SKM-1 treated with dmso at 0.1 percent for 144 hours (cell line): ENCODE results near the gene LENG8.

Experiments
- DNase-seq: peaks from one replicate; lab custom pipeline; 2025; ENCODE audit not compliant: unreplicated experiment; lab: John Stamatoyannopoulos, UW

LENG8 gene

DNA sequence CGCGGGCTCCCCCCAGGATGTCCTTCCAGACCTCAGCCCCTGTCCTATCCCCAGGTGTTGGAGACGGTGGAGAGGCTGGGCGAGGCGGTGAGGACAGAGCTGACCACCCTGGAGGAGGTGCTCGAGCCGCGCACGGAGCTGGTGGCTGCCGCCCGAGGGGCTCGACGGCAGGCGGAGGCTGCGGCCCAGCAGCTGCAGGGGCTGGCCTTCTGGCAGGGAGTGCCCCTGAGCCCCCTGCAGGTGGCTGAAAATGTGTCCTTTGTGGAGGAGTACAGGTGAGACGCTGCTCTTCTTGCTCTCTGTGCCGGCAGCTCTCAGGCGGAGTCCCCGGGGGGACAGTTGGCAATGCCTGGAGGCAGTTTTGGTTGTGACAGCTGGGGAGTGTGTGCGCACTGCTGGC is 26.9 kb upstream of the LENG8 start:
- no peak for DNase-seq

DNA sequence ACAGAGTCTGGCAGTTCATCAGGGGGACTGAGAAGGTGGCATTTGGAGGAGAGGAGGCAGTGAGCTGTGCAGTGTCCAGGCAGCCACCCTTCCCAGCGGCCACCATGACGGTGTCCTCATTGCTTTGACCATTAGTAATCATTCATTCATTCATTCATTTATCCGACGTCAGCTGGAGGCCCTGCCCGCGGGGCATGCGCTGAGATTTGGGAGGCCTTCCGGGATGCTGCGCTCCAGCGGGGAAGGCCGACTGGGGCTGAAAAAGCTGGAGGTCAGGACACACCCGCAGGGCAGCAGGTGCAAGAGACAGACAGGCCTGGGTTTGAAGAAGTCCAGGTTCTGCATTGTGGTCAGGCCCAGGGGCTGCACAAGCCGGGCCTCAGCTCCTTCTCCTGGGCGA is 24.8 kb upstream of the LENG8 start:
- no peak for DNase-seq

DNA sequence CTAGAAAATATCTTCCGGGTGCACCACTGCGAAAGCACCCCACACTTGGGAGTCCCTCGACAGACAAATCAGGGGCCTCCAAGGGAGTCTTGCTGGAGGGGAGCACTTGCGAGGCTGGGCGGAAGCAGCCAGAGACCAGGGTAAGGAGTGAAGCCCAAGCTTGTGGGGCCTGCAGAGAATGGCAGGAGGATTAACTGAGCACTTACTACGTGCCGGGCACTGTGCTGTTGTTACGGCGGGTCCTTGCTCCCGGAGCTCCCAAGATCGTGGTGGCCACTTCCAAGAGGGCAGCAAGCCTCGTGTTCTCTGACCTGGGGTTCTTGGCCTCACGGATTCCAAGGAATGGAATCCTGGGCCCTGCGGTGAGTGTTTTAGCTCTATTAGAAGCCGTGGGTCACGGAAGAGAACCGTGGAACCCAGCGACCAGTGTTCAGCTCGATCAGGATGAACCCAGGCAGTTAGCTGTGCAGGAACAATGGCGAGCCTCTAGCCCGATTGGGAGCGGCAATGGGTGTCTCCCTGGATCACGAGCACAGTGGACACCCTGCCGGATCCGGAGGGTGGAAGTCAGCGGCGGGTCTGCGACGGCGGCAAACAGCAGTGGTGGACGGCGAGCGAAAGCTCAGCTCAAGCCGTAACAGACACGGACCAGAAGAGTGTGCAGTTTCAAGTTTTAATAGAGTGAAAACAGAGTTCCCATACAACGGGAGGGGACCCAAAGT is 24.2 kb upstream of the LENG8 start:
- DNase-seq, result no peak

DNA sequence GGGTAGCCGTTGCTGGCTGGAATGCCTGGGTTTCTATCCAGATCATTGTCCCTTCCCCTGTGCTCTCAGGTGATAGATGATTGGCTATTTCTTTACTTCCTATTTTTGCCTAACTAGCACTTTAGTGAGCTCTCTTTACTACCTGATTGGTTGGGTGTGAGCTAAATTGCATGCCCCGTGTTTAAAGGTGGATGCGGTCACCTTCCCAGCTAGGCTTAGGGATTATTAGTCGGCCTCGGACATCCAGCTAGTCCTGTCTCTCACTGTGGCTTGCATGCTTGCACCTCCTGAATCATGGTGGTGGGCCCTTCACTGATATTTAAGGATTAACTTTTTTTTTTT is 23.6 kb upstream of the LENG8 start:
- DNase-seq, result no peak

DNA sequence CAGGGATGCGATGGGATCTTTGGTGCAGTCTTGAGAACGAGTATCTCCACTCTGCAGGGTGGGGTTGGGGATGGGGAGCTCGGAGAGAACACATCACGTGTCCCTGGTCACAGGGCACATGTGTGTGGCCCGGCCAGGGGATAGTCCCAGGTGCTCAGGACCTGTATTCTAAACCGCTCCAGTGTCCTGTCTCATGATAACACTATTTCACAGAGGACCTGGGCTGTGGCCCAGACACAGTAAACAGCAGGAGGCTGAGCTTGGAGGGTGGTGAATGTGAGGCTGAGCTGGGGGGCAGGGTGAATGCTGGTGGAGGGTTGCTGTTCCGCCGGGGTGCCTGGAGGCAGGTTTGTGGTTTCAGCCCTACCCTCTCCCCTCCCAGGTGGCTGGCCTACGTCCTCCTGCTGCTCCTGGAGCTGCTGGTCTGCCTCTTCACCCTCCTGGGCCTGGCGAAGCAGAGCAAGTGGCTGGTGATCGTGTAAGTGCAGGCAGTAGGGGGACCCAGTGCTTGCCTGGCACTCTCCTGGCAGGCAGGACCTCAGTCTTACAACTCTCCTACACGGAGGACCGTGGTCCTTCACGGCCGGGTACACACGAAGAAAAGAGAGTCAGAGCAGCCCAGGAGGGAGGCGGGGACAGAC is 22.6 kb upstream of the LENG8 start:
- no peak for DNase-seq

DNA sequence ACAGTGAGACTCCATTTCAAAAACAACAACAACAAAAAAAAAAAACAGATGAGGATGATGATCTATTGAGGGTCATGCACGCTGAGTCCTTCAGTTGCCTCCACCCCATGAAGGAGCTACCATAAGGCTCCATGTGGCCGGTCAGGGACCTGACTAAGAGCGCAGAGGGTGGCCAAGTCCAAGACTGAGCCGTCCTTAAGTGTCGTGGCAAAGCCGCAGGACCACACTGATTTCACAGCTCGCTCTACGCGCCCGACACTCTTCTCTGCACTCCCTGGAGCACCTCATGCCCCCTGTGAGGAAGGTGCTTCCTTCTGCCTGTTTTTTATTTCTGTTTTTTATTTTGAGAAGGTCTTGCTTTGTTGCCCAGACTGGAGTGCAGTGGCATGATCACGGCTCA is 21.4 kb upstream of the LENG8 start:
- DNase-seq, result no peak

DNA sequence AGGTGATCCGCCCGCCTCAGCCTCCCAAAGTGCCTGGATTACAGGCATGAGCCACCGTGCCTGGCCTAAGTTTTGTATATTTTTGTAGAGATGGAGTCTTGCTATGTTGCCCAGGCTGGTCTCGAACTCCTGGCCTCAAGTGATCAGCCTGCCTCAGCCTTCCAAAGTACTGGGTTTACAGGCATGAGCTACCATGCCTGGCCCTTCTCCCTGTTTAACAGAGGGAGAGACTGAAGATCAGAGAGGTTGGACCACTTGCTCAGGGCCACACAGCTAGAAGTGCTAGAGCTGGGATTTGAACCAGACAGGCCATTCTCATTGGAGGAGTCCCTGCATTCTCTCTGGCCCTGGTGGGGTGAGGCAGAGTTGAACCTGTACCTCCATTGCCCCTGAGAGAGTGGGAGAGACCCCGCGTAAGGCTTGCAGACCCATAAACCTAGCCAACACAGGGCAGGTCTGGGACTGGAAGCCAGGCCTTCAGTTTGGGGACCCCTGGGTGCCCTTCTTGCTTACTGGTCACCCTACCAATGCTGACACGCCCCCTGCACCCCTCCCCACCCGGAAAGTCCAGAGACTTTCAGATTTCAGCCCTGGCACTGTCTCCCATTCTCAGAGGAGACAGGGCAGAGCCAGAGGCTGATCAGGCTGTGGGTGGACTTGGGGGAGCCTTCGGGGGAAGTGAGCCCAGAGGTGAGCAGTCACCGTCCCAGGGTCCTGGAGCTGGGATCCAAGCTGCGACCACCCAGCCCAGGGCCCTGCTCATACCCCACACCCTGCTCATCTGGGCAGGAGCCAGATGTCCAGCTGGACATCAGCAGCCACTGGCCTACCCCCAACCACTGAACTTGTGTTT is 20.4 kb upstream of the LENG8 start:
- DNase-seq, result no peak

DNA sequence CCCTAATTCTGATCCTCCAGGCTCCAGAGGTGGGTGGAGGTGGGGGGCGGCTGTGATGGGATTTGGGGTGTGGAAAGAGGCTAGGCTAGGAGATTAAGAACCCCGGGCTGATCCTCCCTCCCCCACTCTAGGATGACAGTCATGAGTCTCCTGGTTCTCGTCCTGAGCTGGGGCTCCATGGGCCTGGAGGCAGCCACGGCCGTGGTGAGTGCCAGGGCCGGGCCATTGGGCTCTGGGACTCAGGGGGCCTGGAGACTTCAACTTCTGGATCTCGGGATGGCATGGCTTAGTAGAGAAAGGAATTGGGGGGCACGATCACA is 19.9 kb upstream of the LENG8 start:
- DNase-seq, result no peak

DNA sequence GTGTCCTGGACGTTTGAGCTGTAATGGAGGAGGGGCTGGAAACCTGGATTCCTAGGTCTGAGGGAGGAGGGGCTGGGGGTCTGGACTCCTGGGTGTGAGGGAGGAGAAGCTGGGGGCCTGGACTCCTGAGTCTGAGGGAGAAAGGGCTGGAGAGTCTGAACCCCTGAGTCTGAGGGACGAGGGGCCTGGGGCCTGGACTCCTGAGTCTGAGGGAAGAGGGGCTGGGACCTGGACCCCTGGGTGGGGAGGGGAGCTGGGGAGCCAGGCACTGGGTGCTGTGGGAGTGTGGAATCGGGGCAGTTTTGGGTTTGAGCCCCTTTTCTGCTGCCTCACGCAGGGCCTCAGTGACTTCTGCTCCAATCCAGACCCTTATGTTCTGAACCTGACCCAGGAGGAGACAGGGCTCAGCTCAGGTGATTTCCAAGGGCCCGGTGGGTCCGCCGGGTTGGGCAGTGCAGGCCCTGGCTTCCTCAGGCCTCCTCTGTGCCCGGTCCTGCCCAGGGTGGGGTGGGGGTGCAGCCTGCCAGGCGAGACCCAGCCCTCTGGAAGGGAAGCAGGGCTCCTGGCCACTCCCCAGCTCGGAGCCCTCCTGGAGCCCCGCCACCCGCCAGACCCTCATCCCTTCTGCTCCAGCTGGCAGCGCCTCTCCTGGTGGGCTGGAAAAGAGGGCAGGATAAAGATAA is 19.3 kb upstream of the LENG8 start:
- DNase-seq, result no peak

DNA sequence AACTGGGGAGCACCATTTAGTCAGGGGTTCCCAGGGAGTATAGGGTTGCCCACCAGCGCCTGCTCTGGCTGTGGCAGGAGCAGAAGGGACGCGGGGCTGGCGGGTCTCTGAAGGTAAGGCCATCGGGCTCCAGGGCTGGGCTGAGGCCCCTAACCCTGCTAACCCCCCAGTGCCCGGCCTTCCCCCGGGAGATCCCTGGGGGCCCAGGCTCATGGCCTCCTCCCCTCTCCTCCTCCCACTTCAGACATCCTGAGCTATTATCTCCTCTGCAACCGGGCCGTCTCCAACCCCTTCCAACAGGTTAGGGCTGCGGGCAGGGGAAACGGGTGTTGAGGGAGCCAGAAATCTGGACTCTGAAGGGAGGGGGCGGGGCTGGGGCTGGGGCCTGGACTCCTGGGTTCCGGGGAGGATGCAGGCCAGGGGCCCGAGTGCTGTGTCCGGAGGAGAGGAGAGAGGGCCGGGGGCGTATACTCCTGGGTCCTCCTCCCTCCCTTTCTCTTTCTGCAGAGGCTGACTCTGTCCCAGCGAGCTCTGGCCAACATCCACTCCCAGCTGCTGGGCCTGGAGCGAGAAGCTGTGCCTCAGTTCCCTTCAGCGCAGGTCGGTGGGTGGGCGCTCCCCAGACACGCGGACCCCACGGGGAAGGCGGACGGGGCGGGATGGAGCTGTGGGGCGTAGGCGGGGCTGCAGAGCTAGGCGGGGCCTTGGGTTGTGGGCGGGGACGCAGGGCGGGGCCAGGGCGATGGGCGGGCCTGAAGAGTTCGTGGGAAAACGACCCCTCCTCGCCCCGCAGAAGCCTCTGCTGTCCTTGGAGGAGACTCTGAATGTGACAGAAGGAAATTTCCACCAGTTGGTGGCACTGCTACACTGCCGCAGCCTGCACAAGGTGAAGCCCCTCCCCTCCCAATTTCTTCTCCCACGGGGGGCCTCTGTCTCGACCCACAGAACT is 18.4 kb upstream of the LENG8 start:
- no peak for DNase-seq

DNA sequence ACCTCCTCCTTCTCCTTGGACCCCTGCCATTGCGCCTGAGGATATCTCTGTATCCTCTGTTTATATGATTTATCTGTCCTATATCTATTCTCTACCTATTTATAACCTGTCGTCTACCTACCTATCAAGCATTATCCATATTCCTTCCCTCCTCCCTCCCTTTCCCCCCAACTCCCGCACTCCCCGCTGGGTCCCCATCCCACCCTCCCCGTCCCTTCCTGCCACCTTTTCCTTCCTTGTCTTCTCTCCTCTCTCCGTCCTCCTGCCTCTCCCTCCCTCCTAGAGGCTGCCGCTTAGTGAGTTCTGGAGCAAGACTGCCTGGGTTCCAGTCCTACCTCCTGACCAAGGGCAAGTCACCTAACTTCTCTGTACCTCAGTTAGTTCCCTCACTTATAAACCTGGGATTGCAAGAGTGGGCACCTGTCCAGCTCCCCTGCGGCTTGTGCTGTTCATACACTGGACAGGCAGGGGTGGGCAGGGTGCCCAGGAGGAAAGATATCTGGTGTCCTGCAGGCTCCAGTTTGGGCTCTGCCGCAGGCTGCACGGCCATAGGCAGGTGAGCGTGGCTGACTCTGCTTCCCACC is 17.7 kb upstream of the LENG8 start:
- no peak for DNase-seq

DNA sequence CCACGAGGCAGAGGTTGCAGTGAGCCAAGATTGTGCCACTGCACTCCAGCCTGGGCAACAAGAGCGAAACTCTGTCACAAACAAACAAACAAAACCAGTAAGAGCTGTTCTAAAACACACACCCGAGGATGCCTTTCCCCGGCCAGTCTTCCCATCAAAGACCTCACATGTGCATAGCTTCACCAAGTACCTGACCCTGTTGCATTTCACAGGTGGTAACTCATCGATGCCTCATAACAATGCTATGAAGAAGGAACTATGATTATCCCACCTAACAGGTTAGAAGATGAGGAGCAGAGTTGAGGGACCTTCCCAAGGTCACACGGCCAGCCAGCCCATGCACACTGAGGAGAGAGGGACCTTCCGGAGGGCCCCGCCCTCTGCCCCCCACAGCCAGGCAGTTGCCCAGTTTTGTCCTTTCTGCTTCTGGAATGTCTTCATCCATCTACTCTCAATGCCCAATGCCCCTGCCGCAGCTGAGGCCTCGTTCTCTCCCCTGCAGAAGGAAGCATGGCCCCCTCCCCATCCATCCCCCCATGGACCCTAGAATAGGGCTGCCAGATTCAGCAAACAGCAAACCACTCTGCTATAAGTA is 16.8 kb upstream of the LENG8 start:
- DNase-seq, result no peak

DNA sequence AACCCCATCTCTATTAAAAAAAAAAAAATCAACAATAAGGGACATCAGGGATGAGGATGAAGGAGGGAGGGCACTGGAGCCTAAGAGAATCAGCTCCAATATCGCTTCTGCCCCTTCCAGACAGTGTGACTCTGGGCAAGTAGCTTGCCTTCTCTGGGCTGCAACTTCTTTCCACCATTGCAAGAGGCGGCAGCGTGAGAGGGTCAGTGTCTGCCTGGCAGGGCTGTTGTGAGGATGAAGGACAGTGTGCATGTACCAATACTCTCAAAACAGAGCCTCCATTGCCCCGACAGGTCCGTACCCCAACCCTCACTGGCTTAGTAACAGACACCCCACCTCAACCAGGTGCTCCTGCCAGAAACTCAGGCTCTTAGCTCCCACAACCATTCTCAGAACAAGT is 15.3 kb upstream of the LENG8 start:
- DNase-seq, result no peak

DNA sequence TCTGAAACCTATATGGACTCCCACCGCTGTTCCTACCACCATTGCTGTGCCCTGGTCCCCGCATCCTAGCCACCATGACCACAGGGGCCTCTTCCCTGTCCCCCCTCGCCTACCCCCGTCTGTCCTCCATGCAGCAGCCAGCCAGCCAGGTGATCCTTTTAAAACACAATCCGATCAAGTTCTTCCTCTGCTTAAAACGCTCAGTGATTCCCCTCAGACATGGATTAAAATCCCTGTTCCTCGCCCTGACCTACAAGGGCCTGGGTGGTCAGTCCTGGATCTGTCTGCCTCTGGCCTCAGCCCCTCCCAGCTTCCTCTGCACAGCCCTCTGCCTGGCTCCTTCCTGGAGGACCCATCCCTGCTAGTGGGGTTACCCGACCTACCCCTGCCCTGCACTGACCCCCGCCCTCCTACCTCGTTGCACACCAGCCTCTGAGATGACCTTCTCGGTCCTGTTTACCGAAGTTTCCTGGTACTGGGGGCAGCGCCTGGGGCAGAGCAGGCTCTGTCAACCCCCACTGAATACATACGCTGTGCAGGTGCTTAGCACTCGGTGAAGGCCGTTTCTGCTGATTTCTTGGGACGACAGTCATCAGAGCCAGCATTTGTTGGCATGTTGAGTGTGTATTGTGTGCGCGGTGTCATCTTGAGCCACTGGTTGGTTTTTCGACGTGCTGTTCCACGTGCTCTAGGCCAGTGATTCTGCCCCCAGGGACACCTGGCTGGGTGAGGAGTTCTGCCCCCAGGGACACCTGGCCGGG is 14.7 kb upstream of the LENG8 start:
- no peak for DNase-seq

DNA sequence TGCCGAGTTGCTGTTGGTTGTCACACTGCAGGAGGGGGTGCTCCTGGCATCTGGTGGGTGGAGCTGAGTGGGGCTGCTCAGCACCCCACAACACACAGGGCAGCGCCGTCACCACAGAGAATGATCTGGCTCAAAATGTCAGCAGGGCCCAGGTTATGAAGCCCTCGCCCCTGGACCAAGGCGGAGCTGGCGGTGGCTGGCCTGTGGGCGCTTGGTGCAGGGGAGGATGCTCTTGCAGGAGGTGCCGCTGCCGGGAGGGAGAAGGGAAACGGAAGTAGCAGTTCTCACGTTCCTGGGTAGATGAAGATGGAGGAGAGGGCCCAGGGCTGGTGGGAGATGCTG is 14.2 kb upstream of the LENG8 start:
- no peak for DNase-seq

DNA sequence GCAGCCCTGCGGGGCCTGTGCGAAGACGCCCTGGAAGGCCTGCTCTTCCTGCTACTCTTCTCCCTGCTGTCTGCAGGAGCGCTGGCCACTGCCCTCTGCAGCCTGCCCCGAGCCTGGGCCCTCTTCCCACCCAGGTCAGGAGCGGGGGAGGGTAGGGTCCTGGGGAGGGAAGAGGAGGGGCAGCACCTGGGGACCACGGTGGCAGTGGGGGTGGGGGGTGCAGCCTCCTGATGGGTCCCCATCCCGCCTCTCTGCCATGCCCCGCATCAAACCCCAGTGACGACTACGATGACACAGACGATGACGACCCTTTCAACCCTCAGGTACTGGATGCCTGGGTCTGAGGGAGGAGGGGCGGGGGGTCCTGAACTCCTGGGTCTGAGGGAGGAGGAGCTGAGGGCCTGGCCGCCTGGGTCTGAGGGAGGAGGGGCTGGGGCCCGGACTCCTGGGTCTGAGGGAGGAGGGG is 13.4 kb upstream of the LENG8 start:
- DNase-seq, result no peak

DNA sequence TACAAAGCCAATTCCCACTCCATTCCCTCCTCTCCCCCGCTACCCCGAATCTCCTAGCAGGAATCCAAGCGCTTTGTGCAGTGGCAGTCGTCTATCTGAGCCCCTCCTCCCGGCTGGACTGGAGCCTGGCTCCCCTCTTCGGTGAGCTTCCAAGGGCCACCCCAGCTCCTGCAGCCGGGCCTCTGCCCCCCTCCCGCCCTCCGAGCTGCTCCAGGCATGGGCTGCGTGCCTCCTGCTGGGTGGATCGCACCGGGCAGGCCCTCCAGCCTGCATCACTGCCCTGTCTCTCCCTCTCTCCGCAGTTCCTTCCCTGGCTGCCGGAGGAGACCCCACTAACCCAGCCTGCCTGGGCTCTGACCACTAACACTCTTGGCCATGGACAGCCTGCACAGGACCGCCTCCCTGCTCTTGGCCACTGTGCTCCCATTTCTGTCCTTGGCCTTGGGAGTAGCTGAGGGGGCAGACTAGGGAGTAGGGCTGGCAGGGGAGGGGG is 12.9 kb upstream of the LENG8 start:
- no peak for DNase-seq

DNA sequence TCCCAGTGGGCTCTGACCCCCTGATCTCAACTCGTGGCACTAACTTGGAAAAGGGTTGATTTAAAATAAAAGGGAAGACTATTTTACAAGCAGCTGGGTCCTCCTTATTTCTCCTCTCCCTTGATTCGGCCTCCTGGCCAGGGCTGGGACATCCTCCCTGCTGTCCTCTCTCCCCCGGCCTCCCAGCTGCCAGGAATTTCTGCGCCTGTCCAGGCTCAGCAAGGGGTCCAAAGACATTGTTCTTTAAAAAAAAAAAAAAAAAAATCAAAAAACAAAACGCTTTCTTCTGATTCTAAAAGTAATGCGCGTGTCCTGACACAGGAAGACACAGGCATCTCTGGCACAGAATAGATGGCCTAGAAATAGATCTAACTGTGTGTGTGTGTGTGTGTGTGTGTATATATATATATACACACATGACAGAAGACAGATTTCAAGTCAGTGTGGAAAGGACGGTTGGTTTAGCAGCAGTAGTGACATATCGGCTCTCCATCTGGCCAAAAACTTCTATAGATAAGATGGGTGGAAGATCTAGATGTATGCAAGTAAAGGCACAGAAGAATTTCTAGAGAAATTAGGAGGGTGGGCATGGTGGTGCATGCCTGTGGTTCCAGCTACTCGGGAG is 12.3 kb upstream of the LENG8 start:
- no peak for DNase-seq
